ENCODE measurements around the gene RBM6. TPM values are rescaled to one million over a fixed set of nuclear protein-coding genes. Genes with fewer than 3 reads are reported as not detected.

The RBM6 gene
- polyA plus RNA-seq, 3 donors: 11.3 to 137 (median 17.8) TPM

DNA sequence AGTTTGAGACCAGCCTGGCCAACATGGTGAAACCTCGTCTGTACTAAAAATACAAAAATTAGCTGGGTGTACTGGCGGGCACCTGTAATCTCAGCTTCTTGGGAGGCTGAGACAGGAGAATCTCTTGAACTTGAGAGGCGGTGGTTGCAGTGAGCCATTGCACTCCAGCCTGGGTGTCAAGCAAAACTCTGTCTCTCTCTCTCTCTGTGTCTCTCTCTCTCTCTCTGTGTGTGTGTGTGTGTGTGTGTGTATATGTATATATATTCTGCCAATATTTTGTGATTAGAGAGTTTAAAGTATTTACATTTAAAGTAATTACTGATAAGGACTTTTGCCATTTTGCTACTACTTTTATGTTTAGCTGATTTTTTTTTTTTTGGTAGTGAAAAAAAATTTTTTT lies 15.7 kb downstream of the RBM6 start:
- TF ChIP-seq, protein P1, sequence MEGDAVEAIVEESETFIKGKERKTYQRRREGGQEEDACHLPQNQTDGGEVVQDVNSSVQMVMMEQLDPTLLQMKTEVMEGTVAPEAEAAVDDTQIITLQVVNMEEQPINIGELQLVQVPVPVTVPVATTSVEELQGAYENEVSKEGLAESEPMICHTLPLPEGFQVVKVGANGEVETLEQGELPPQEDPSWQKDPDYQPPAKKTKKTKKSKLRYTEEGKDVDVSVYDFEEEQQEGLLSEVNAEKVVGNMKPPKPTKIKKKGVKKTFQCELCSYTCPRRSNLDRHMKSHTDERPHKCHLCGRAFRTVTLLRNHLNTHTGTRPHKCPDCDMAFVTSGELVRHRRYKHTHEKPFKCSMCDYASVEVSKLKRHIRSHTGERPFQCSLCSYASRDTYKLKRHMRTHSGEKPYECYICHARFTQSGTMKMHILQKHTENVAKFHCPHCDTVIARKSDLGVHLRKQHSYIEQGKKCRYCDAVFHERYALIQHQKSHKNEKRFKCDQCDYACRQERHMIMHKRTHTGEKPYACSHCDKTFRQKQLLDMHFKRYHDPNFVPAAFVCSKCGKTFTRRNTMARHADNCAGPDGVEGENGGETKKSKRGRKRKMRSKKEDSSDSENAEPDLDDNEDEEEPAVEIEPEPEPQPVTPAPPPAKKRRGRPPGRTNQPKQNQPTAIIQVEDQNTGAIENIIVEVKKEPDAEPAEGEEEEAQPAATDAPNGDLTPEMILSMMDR (IDR thresholded peaks at IDR 0.05): no peak
- peaks cover 0 to 4% of the 10 kb centered on the region in 2 donors for H3K36me3 ChIP-seq (replicated peaks in 1 of 2; ENCODE audit: control insufficient read depth in 1 of 2, insufficient read depth in 2 of 2, low read length in 2 of 2)
- H3K9me3 ChIP-seq (replicated peaks in 1 of 2; ENCODE audit: control insufficient read depth in 1 of 2, insufficient read depth in 1 of 2, low read length in 2 of 2): no peaks in the 10 kb centered on the region
- peaks cover 13% of the 10 kb centered on the region for H3K4me1 Mint-ChIP-seq
- H3K9me3 Mint-ChIP-seq: peaks cover 0 to 2% (median 0%) of the 10 kb centered on the region in 7 donors
- H3K27ac ChIP-seq (ENCODE audit: low read depth in 1 of 2, low read length in 2 of 2): no peak overlapping the region
- H2AFZ ChIP-seq (ENCODE audit: insufficient read depth, low read depth, low read length, poor library complexity, severe bottlenecking): no peak overlapping the region
- DNase-seq: no peak
- intact Hi-C loops (cut with micrococcal nuclease): no loop called here
- WGBS (ENCODE audit: insufficient coverage): no CpG with 5 or more reads among the region's 3 CpGs
- peaks cover 97% of the 10 kb centered on the region for H4K20me1 ChIP-seq (ENCODE audit: insufficient read depth, low read length)
- no peaks in the 10 kb centered on the region for H3K27me3 ChIP-seq (ENCODE audit: control insufficient read depth in 2 of 2, insufficient read depth in 2 of 2, low read length in 2 of 2)
- H3K4me3 Mint-ChIP-seq: no peak overlapping the region
- H3K9ac ChIP-seq (ENCODE audit: insufficient read depth, low read length, poor library complexity, severe bottlenecking): no peak overlapping the region
- H3K4me1 ChIP-seq (ENCODE audit: control insufficient read depth in 1 of 2, insufficient read depth in 2 of 2, low read length in 2 of 2): no peaks in the 10 kb centered on the region
- H3K27me3 Mint-ChIP-seq (ENCODE audit: low read depth in 3 of 3): peaks cover 0 to 3% (median 0%) of the 10 kb centered on the region in 3 donors
- no peak overlapping the region for H3K4me3 ChIP-seq (replicated peaks in 1 of 3; ENCODE audit: low read depth in 2 of 3, low read length in 3 of 3)
- no peak overlapping the region for H3K4me2 ChIP-seq (replicated peaks; ENCODE audit: extremely low read depth, low read length, poor library complexity, severe bottlenecking)
- peaks cover 2 to 20% of the 10 kb centered on the region in 2 donors for H3K36me3 Mint-ChIP-seq
- H3K27ac Mint-ChIP-seq: peak overlapping the region in 1 of 7 donors; percentile 46
- H3K79me2 ChIP-seq (ENCODE audit: insufficient read depth, low read length): peaks cover 97% of the 10 kb centered on the region

DNA sequence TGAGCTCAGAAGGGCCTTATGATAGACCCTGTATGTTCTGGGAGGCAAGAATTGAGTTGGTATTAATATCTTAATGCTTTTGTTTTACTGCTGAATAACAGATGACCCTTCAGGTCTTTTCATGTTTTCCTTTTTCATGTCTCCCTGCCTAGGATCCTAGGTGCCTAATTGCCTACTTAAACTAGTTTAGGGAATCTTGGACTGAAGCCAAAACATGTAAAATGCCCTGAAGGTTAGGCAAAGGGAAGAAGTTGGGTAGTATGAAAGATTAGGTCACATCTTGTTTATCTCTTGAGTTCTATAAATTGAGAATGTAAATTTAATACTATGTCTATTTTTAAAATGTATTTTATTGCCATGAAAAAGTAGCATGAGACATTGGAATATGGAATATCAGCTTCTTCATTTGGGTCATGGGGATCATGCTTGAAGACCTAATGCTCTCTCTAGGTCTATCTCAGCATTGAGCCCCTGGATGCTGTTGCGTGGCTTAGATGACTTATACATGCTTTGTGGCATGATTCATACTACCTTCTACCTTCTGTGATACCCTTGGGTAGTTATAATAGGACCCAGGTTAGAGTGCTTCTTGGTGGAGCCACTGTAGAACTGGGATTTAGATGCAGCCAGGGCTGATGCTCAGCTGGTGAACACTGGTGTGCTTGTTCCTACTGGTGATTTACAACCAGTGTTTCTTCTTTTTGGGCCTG lies 26.4 kb downstream of the RBM6 start:
- Histone ChIP-seq H3K36me3 (replicated peaks in 1 of 2; ENCODE audit: control insufficient read depth in 1 of 2, insufficient read depth in 2 of 2, low read length in 2 of 2) (peaks cover 35 to 81% of the 10 kb centered on the region in 2 donors), H3K27ac (ENCODE audit: low read depth in 1 of 2, low read length in 2 of 2) (no peak overlapping the region), H3K79me2 (ENCODE audit: insufficient read depth, low read length) (peaks cover 84% of the 10 kb centered on the region), H3K4me1 (ENCODE audit: control insufficient read depth in 1 of 2, insufficient read depth in 2 of 2, low read length in 2 of 2) (no peaks in the 10 kb centered on the region), H3K4me2 (replicated peaks; ENCODE audit: extremely low read depth, low read length, poor library complexity, severe bottlenecking) (no peak overlapping the region), H2AFZ (ENCODE audit: insufficient read depth, low read depth, low read length, poor library complexity, severe bottlenecking) (no peak overlapping the region), H3K4me3 (replicated peaks in 1 of 3; ENCODE audit: low read depth in 2 of 3, low read length in 3 of 3) (no peak overlapping the region), H3K9ac (ENCODE audit: insufficient read depth, low read length, poor library complexity, severe bottlenecking) (no peak overlapping the region), H3K27me3 (ENCODE audit: control insufficient read depth in 2 of 2, insufficient read depth in 2 of 2, low read length in 2 of 2) (no peaks in the 10 kb centered on the region), H4K20me1 (ENCODE audit: insufficient read depth, low read length) (peaks cover 84% of the 10 kb centered on the region), H3K9me3 (replicated peaks in 1 of 2; ENCODE audit: control insufficient read depth in 1 of 2, insufficient read depth in 1 of 2, low read length in 2 of 2) (no peaks in the 10 kb centered on the region)
- Mint-ChIP-seq H3K27me3 (ENCODE audit: low read depth in 3 of 3) (no peaks in the 10 kb centered on the region), H3K4me3 (no peak overlapping the region), H3K4me1 (no peaks in the 10 kb centered on the region), H3K36me3 (peaks cover 37 to 66% of the 10 kb centered on the region in 2 donors), H3K27ac (no peak overlapping the region), H3K9me3 (no peaks in the 10 kb centered on the region)
- no CpG with 5 or more reads among the region's 1 CpG for WGBS (ENCODE audit: insufficient coverage)
- no peak for DNase-seq
- TF ChIP-seq, protein P1 (IDR thresholded peaks at IDR 0.05): no peak
- intact Hi-C loops (cut with micrococcal nuclease): no loop called here
